Measurements from ENCODE around the gene SLFN14. TPM values are rescaled to one million over a fixed set of nuclear protein-coding genes. Genes with fewer than 3 reads are reported as not detected.
"Not testable (repeated sequence)": the region's sequence is repeated elsewhere in the genome, so short reads cannot be mapped to it uniquely, and the experiment has no call there.

The SLFN14 gene
- polyA plus RNA-seq, 2 of the 4 experiments (the other 2 are of a cell fraction): not detected

DNA sequence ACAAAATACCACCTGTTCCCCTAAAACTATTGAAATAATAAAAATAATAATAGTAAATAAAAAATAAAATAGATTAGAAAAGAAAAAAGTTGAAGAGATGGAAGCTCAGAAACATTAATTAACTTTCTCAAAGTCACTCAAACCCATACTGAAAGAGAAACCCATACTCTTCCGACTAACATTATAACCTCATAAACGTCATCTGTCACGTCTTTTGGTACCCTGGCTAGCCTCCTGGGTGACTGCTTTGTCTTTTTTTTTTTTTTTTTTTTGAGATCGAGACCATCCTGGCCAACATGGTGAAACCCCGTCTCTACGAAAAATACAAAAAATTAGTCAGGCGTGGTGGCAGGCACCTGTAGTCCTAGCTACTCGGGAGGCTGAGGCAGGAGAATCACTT lies 30.8 kb downstream of the SLFN14 start:
- Histone ChIP-seq H3K4me2 (no peak overlapping the region), H3K27ac (no peak overlapping the region), H3K9me3 (no peaks in the 10 kb centered on the region), H3K4me1 (no peaks in the 10 kb centered on the region), H3K4me3 (no peak overlapping the region)
- TF ChIP-seq, protein P1, sequence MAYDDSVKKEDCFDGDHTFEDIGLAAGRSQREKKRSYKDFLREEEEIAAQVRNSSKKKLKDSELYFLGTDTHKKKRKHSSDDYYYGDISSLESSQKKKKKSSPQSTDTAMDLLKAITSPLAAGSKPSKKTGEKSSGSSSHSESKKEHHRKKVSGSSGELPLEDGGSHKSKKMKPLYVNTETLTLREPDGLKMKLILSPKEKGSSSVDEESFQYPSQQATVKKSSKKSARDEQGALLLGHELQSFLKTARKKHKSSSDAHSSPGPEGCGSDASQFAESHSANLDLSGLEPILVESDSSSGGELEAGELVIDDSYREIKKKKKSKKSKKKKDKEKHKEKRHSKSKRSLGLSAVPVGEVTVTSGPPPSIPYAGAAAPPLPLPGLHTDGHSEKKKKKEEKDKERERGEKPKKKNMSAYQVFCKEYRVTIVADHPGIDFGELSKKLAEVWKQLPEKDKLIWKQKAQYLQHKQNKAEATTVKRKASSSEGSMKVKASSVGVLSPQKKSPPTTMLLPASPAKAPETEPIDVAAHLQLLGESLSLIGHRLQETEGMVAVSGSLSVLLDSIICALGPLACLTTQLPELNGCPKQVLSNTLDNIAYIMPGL (CRISPR knock-in tag; IDR thresholded peaks at IDR 0.05; ENCODE audit: borderline replicate concordance): no peak
- POLR2A ChIA-PET: no interaction called here
- CTCF ChIA-PET: interaction anchor here (0.6 to 11.4 kb wide), 4 partner anchors 166 to 1089 kb away, joined by 3 to 291 read pairs (median 6); no protein-coding TSS in a partner anchor
- 59% methylated on average over 8 of the region's 8 CpGs for WGBS (ENCODE audit: missing lambda C conversion rate)
- no peak for DNase-seq (ENCODE audit: low read depth in 1 of 2, low spot score in 1 of 2)
- no peak for ATAC-seq
- FAIRE-seq: no peak

DNA sequence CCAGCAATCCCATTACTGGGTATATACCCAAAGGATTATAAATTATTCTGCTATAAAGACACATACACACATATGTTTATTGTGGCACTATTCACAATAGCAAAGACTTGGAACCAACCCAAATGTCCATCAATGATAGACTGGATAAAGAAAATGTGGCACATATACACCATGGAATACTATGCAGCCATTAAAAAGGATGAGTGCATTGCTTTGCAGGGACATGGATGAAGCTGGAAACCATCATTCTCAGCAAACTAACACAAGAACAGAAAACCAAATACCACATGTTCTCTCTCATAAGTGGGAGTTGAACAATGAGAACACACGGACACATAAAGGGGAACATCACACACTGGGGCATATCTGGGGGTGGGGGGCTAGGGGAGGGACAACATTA lies 31.3 kb downstream of the SLFN14 start:
- POLR2A ChIA-PET; FAIRE-seq; H3K4me2 ChIP-seq; H3K4me3 ChIP-seq; DNase-seq (ENCODE audit: low read depth in 1 of 2, low spot score in 1 of 2); H3K9me3 ChIP-seq; H3K27ac ChIP-seq; H3K4me1 ChIP-seq; ATAC-seq: not testable (repeated sequence)
- 20% methylated on average over 1 of the region's 1 CpG for WGBS (ENCODE audit: missing lambda C conversion rate)
- CTCF ChIA-PET: interaction anchor here (0.6 to 1.3 kb wide), 3 partner anchors 167 to 1089 kb away, joined by 3 to 7 read pairs (median 4); no protein-coding TSS in a partner anchor

DNA sequence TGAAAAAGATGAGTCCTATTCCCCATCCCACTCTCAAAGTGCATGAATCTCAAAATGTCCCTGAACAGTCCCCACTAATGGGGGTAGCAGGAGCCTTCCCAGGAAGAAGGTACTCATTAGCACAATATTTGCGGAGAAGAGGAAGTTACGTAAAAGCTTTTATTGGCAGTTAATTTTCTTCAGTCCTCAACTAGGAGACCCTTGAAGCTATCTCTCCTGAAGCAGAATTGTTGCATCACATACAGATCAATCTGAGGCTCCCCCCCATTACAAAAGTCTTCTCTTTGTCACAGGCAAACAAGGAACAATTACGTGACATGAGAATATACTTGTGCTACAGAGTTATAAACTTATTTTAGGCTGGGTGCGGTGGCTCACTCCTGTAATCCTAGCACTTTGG lies 37.3 kb downstream of the SLFN14 start:
- Histone ChIP-seq H3K4me1 (no peaks in the 10 kb centered on the region), H3K27ac (no peak overlapping the region), H3K4me3 (no peak overlapping the region), H3K9me3 (no peaks in the 10 kb centered on the region), H3K4me2 (no peak overlapping the region)
- 70% methylated on average over 4 of the region's 4 CpGs for WGBS (ENCODE audit: missing lambda C conversion rate)
- FAIRE-seq: no peak
- no peak for ATAC-seq
- ChIA-PET POLR2A (no interaction called here), CTCF (interaction anchor here (2.4 to 4.1 kb wide), 2 partner anchors 11 to 16 kb away, joined by 12 to 23 read pairs; no protein-coding TSS in a partner anchor)
- no peak for DNase-seq (ENCODE audit: low read depth in 1 of 2, low spot score in 1 of 2)
- no peak for TF ChIP-seq HOXB5 (CRISPR knock-in tag; IDR thresholded peaks at IDR 0.05)
- no peak for TF ChIP-seq ZFP36 (IDR thresholded peaks at IDR 0.05; ENCODE audit: borderline replicate concordance, partially characterized antibody)
- no peak for TF ChIP-seq TFCP2L1 (CRISPR knock-in tag; IDR thresholded peaks at IDR 0.05)
- TF ChIP-seq RFX5 (IDR thresholded peaks at IDR 0.05): no peak

DNA sequence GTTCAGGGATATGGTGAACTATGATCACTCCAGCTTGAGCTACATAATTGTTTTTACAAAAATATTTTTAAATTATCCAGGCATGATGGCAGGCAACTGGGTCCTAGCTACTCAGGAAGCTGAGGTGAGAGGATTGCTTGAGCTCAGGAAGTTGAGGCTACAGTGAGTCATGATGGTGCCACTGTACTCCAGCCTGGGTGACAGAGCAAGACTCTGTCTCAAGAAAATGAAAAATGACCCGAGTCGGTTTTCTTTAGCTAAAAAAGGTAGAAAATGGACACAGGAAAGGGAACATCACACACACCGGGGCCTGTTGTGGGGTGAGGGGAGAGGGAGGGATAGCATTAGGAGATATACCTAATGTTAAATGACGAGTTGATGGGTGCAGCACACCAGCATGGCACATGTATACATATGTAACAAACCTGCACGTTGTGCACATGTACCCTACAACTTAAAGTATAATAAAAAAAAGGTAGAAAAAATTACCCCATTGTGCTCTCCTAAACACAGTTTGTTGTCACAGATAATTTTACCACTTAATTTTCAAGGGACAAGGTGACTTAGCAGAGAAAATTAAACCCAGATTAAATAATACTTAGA lies 38.9 kb downstream of the SLFN14 start:
- POLR2A ChIA-PET; FAIRE-seq; H3K4me1 ChIP-seq; ATAC-seq; H3K9me3 ChIP-seq; DNase-seq (ENCODE audit: low read depth in 1 of 2, low spot score in 1 of 2); H3K27ac ChIP-seq; H3K4me2 ChIP-seq; H3K4me3 ChIP-seq: not testable (repeated sequence)
- CTCF ChIA-PET: interaction anchor here (0.8 to 4.1 kb wide), 4 partner anchors 12 to 226 kb away, joined by 3 to 23 read pairs (median 12); no protein-coding TSS in a partner anchor
- WGBS (ENCODE audit: missing lambda C conversion rate): 16% methylated on average over 5 of the region's 5 CpGs

DNA sequence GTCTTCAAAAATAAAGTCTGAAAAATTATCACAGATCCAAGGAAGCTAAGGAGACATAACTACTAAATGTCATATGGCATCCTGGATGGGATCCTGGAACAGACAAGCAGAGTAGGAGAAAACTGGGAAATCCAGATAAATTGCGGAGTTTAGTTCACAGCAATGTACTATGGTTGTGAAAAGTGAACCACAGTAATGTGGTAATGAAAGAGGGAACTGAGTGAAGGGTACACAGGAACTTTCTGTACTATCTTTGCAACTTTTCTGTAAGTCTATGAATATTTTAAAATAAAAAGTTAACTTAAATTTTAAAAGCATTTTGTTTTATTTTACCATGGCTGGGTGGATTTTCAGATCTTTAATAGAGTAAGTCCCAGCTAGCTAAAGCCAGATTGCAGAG lies 39.5 kb downstream of the SLFN14 start:
- ChIA-PET POLR2A (no interaction called here), CTCF (interaction anchor here (0.8 to 4.1 kb wide), 4 partner anchors 13 to 226 kb away, joined by 3 to 23 read pairs (median 12); no protein-coding TSS in a partner anchor)
- FAIRE-seq (no peak), ATAC-seq (no peak), DNase-seq (ENCODE audit: low read depth in 1 of 2, low spot score in 1 of 2) (no peak)
- H3K9me3 ChIP-seq: no peaks in the 10 kb centered on the region
- TF ChIP-seq RCOR1 (IDR thresholded peaks at IDR 0.05; ENCODE audit: low read depth, low read length): no peak
- no peak for TF ChIP-seq SMC3 (IDR thresholded peaks at IDR 0.05)
- TF ChIP-seq, protein P2, sequence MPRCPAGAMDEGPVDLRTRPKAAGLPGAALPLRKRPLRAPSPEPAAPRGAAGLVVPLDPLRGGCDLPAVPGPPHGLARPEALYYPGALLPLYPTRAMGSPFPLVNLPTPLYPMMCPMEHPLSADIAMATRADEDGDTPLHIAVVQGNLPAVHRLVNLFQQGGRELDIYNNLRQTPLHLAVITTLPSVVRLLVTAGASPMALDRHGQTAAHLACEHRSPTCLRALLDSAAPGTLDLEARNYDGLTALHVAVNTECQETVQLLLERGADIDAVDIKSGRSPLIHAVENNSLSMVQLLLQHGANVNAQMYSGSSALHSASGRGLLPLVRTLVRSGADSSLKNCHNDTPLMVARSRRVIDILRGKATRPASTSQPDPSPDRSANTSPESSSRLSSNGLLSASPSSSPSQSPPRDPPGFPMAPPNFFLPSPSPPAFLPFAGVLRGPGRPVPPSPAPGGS (IDR thresholded peaks at IDR 0.05): no peak
- TF ChIP-seq NPAS2 (CRISPR knock-in tag; IDR thresholded peaks at IDR 0.05; ENCODE audit: borderline replicate concordance): no peak
- no peak for TF ChIP-seq POLR2AphosphoS2 (conservative IDR thresholded peaks at IDR 0.05; ENCODE audit: low read length)
- TF ChIP-seq HEYL (CRISPR knock-in tag; IDR thresholded peaks at IDR 0.05): no peak
- TF ChIP-seq JUN (IDR thresholded peaks at IDR 0.05): no peak
- no peak overlapping the region for H3K4me3 ChIP-seq
- no peaks in the 10 kb centered on the region for H3K4me1 ChIP-seq
- 48% methylated on average over 1 of the region's 1 CpG for WGBS (ENCODE audit: missing lambda C conversion rate)
- H3K27ac ChIP-seq: no peak overlapping the region
- no peak overlapping the region for H3K4me2 ChIP-seq
